ENCODE results near the gene ZNF311. TPM values are rescaled to one million over a fixed set of nuclear protein-coding genes. Genes with fewer than 3 reads are reported as not detected.

The ZNF311 gene
- total and polyA plus RNA-seq, 2 of the 13 experiments (the other 11 are each of a cell fraction or from before 2014, with no cell fraction given), result not detected

DNA sequence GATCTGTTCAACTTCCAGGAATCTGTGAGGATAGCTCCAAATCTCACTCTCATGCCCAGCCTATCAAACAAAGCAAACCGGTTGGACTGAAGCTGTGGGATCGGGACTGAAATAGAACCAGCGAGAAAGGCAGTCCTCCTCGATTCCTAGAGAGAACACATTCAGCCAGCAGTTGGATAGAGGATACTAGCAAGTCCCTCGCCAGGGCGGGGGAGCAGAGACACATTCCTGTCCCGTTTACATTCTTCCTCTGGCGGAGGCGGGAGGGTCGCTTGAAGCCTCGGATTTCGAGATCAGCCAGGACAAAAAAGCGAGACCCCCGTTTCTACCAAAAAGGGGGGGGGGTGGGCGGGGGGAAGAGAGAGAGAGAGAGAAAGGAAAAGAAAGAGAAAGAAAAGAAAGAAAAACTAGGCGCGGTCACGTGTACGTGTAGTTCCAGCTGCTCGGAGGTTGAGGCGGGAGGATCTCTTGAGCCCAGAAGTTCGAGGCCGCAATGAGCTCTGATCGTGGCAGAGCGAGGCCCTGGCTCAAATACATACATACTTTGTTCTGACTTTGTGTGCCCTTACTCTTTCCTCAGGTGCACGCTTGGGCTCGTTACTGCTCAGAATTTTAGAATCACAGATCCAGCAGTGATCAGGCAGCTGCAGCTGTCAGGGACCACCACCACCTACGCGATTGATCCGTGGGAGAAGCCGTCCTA lies 19.5 kb downstream of the ZNF311 start (continued):
- TF ChIP-seq, protein P1, sequence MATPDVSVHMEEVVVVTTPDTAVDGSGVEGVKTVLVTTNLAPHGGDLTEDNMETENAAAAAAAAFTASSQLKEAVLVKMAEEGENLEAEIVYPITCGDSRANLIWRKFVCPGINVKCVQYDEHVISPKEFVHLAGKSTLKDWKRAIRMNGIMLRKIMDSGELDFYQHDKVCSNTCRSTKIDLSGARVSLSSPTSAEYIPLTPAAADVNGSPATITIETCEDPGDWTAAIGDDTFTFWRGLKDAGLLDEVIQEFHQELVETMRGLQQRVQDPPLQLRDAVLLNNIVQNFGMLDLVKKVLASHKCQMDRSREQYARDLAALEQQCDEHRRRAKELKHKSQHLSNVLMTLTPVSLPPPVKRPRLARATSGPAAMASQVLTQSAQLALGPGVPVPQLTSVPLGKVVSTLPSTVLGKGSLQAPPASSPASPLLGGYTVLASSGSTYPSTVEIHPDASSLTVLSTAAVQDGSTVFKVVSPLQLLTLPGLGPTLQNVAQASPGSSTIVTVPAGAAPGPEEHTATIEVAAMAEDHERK (CRISPR knock-in tag; IDR thresholded peaks at IDR 0.05; ENCODE audit: low read depth), result no peak
- TF ChIP-seq, protein P2, sequence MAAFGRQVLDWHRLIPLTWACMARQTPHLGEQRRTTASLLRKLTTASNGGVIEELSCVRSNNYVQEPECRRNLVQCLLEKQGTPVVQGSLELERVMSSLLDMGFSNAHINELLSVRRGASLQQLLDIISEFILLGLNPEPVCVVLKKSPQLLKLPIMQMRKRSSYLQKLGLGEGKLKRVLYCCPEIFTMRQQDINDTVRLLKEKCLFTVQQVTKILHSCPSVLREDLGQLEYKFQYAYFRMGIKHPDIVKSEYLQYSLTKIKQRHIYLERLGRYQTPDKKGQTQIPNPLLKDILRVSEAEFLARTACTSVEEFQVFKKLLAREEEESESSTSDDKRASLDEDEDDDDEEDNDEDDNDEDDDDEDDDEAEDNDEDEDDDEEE (CRISPR knock-in tag; IDR thresholded peaks at IDR 0.05), result peak; percentile 60; the same call in 1 of the 2 replicates
- peak; percentile 45; the same call in 1 of the 2 replicates for TF ChIP-seq ZFX (CRISPR knock-in tag; IDR thresholded peaks at IDR 0.05; ENCODE audit: low read depth)
- peak; percentile 33; the same call in 1 of the 2 replicates for TF ChIP-seq ZNF563 (CRISPR knock-in tag; IDR thresholded peaks at IDR 0.05)
- no peak for TF ChIP-seq SRF (IDR thresholded peaks at IDR 0.05; ENCODE audit: low read depth, low read length)
- peak; percentile 56; the same call in 1 of the 2 replicates for TF ChIP-seq ZBTB7A (CRISPR knock-in tag; IDR thresholded peaks at IDR 0.05)
- peak; percentile 63; the same call in 1 of the 2 replicates for TF ChIP-seq ZNF724P (CRISPR knock-in tag; IDR thresholded peaks at IDR 0.05; ENCODE audit: borderline replicate concordance)
- TF ChIP-seq ZNF205 (CRISPR knock-in tag; IDR thresholded peaks at IDR 0.05), result 0 out of 2 replicates have a peak, but pooled peaks have one; percentile 44
- TF ChIP-seq, protein P3, sequence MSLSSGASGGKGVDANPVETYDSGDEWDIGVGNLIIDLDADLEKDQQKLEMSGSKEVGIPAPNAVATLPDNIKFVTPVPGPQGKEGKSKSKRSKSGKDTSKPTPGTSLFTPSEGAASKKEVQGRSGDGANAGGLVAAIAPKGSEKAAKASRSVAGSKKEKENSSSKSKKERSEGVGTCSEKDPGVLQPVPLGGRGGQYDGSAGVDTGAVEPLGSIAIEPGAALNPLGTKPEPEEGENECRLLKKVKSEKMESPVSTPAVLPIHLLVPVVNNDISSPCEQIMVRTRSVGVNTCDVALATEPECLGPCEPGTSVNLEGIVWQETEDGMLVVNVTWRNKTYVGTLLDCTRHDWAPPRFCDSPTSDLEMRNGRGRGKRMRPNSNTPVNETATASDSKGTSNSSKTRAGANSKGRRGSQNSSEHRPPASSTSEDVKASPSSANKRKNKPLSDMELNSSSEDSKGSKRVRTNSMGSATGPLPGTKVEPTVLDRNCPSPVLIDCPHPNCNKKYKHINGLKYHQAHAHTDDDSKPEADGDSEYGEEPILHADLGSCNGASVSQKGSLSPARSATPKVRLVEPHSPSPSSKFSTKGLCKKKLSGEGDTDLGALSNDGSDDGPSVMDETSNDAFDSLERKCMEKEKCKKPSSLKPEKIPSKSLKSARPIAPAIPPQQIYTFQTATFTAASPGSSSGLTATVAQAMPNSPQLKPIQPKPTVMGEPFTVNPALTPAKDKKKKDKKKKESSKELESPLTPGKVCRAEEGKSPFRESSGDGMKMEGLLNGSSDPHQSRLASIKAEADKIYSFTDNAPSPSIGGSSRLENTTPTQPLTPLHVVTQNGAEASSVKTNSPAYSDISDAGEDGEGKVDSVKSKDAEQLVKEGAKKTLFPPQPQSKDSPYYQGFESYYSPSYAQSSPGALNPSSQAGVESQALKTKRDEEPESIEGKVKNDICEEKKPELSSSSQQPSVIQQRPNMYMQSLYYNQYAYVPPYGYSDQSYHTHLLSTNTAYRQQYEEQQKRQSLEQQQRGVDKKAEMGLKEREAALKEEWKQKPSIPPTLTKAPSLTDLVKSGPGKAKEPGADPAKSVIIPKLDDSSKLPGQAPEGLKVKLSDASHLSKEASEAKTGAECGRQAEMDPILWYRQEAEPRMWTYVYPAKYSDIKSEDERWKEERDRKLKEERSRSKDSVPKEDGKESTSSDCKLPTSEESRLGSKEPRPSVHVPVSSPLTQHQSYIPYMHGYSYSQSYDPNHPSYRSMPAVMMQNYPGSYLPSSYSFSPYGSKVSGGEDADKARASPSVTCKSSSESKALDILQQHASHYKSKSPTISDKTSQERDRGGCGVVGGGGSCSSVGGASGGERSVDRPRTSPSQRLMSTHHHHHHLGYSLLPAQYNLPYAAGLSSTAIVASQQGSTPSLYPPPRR (CRISPR knock-in tag; IDR thresholded peaks at IDR 0.05; ENCODE audit: borderline replicate concordance), result peak; percentile 56; the same call in 1 of the 2 replicates
- no peak for TF ChIP-seq ZNF451 (CRISPR knock-in tag; IDR thresholded peaks at IDR 0.05)
- TF ChIP-seq, protein P4, sequence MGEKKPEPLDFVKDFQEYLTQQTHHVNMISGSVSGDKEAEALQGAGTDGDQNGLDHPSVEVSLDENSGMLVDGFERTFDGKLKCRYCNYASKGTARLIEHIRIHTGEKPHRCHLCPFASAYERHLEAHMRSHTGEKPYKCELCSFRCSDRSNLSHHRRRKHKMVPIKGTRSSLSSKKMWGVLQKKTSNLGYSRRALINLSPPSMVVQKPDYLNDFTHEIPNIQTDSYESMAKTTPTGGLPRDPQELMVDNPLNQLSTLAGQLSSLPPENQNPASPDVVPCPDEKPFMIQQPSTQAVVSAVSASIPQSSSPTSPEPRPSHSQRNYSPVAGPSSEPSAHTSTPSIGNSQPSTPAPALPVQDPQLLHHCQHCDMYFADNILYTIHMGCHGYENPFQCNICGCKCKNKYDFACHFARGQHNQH (CRISPR knock-in tag; IDR thresholded peaks at IDR 0.05), result peak; percentile 87; the same call in 1 of the 2 replicates
- no peak for TF ChIP-seq KAT2B (IDR thresholded peaks at IDR 0.05; ENCODE audit: borderline replicate concordance, low read depth, low read length)
- 0 out of 2 replicates have a peak, but pooled peaks have one; percentile 30 for TF ChIP-seq ATF7-NPFF (CRISPR knock-in tag; IDR thresholded peaks at IDR 0.05; ENCODE audit: low read depth)
- peak; percentile 80 for TF ChIP-seq KDM2A (CRISPR knock-in tag; IDR thresholded peaks at IDR 0.05; ENCODE audit: borderline replicate concordance, low read depth)
- TF ChIP-seq ZBTB38 (CRISPR knock-in tag; IDR thresholded peaks at IDR 0.05), result peak; percentile 72
- TF ChIP-seq, protein P5, sequence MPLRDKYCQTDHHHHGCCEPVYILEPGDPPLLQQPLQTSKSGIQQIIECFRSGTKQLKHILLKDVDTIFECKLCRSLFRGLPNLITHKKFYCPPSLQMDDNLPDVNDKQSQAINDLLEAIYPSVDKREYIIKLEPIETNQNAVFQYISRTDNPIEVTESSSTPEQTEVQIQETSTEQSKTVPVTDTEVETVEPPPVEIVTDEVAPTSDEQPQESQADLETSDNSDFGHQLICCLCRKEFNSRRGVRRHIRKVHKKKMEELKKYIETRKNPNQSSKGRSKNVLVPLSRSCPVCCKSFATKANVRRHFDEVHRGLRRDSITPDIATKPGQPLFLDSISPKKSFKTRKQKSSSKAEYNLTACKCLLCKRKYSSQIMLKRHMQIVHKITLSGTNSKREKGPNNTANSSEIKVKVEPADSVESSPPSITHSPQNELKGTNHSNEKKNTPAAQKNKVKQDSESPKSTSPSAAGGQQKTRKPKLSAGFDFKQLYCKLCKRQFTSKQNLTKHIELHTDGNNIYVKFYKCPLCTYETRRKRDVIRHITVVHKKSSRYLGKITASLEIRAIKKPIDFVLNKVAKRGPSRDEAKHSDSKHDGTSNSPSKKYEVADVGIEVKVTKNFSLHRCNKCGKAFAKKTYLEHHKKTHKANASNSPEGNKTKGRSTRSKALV (CRISPR knock-in tag; IDR thresholded peaks at IDR 0.05), result no peak
- peak; percentile 89 for TF ChIP-seq GATAD1 (CRISPR knock-in tag; IDR thresholded peaks at IDR 0.05)
- TF ChIP-seq TBX2 (CRISPR knock-in tag; IDR thresholded peaks at IDR 0.05; ENCODE audit: borderline replicate concordance), result peak; percentile 8; the same call in 1 of the 2 replicates
